Kidney (tissue), 14 donors: ENCODE results near the gene FBXO33. TPM values are rescaled to one million over a fixed set of nuclear protein-coding genes. Genes with fewer than 3 reads are reported as not detected.

ENCODE experiments used
- DNase-seq, 5 donors: peaks; one replicate each; pipeline ENCODE4 v3.0.0-alpha.2; 2013 to 2020
- FAIRE-seq: peaks from 2 replicates; lab custom pipeline; 2012; peaks lifted over from hg19 to GRCh38; lab: Jason Lieb, UNC
- H3K27ac ChIP-seq, 2 donors: one replicate each; pipeline ENCODE4 v1.7.0; 2013; ENCODE audit warnings: low read depth in 2 of 2, low read length in 2 of 2, inconsistent platforms in 1 of 2
- H3K27me3 ChIP-seq: one replicate; pipeline ENCODE4 v1.7.1; 2013; ENCODE audit warnings: low read length, inconsistent platforms; ENCODE audit not compliant: control insufficient read depth, insufficient read depth
- H3K36me3 ChIP-seq, 3 donors: one replicate each; pipeline versions ENCODE4 v1.7.0 to v1.7.1; 2013; ENCODE audit warnings: low read length in 3 of 3, control low read depth in 1 of 3, inconsistent platforms in 1 of 3; ENCODE audit not compliant: insufficient read depth in 3 of 3, control insufficient read depth in 2 of 3
- H3K4me1 ChIP-seq, 3 donors: one replicate each; pipeline versions ENCODE4 v1.7.0 to v1.7.1; 2013; ENCODE audit warnings: low read length in 3 of 3, inconsistent platforms in 1 of 3, low read depth in 1 of 3; ENCODE audit not compliant: control insufficient read depth in 2 of 3, insufficient read depth in 2 of 3
- H3K4me3 ChIP-seq, 3 donors: one replicate each; pipeline versions ENCODE4 v1.7.0 to v1.8.1; 2013; ENCODE audit warnings: low read length in 3 of 3, control low read depth in 1 of 3, inconsistent platforms in 1 of 3
- H3K9ac ChIP-seq, 3 donors: one replicate each; pipeline versions ENCODE4 v1.7.0 to v1.7.1; 2013; ENCODE audit warnings: low read length in 3 of 3, control low read depth in 1 of 3, inconsistent platforms in 1 of 3
- H3K9me3 ChIP-seq, 3 donors: one replicate each; pipeline versions ENCODE4 v1.7.0 to v1.7.1; 2013; ENCODE audit warnings: low read length in 3 of 3, control low read depth in 1 of 3, inconsistent platforms in 1 of 3; ENCODE audit not compliant: control insufficient read depth in 2 of 3, insufficient read depth in 1 of 3
- intact Hi-C: fragments of 100-400 bp; cut with DNase I; formaldehyde crosslinking; loops from one replicate; pipeline ENCODE4 v1.11.1; 2022
- polyA plus RNA-seq: library from polyadenylated mRNA; stranded (reverse); fragments of 350-450 nt; fragmentation: Illumina TruSeq; extraction: RNeasy Lipid Tissue Mini Kit (QIAGEN cat#74804); gene quantifications from one replicate; pipeline ENCODE4 v1.2.3, GENCODE V29; 2014; ENCODE audit warnings: low read depth, low replicate concordance; ENCODE audit not compliant: insufficient read depth
- total RNA-seq: library from RNA; stranded (reverse); fragmentation: NEBNext Ultra II Directional; extraction: Animal tissue kit (Norgen Biotek cat#: 25700); gene quantifications from one replicate; pipeline ENCODE4 v1.2.1, GENCODE V29; 2021
- TF ChIP-seq, protein P1 (sequence below): IDR thresholded peaks from 3 replicates; pipeline ENCODE4 v1.5.1; 2012; ENCODE audit warnings: mild to moderate bottlenecking, moderate library complexity, borderline replicate concordance; ENCODE audit not compliant: insufficient read depth; ENCODE audit errors: extremely low read depth
- donor health status: control.
- donor health status: control.
- donor health status: control.
- donor health status: control.
- donor health status: control.
- donor health status: DM: yes; HTN: yes; CAD: no.
- donor health status: Normal renal cell carcinoma (clear cell type).

FBXO33 gene
- total and polyA plus RNA-seq, 2 donors from 2014 or later: 6.5 to 11.2 TPM

DNA sequence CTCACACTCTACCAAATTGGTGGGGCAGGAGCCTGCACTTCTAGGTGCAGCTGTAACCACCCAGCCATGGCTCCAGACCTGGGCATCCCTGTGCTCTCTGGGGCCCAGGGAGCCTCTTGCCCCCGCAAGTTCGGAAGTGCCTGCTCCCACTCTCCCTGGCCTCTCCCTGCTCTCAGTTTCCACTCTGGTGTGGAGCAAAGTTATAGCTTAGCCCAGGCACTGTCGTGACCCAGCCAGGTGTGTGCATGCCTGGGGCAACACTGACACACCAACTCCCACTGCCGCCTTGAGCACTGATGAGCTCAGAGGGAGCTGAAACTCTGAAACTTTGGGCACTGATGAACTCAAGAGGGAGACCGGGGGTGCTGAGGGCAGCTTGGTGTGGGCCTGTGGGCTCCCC, 8.7 kb upstream of the FBXO33 start:
- FAIRE-seq: no peak
- H3K4me1 ChIP-seq: no peaks in the 10 kb centered on the region
- no peak for DNase-seq
- no peak overlapping the region for H3K9ac ChIP-seq
- no peaks in the 10 kb centered on the region for H3K36me3 ChIP-seq
- TF ChIP-seq, protein P1, sequence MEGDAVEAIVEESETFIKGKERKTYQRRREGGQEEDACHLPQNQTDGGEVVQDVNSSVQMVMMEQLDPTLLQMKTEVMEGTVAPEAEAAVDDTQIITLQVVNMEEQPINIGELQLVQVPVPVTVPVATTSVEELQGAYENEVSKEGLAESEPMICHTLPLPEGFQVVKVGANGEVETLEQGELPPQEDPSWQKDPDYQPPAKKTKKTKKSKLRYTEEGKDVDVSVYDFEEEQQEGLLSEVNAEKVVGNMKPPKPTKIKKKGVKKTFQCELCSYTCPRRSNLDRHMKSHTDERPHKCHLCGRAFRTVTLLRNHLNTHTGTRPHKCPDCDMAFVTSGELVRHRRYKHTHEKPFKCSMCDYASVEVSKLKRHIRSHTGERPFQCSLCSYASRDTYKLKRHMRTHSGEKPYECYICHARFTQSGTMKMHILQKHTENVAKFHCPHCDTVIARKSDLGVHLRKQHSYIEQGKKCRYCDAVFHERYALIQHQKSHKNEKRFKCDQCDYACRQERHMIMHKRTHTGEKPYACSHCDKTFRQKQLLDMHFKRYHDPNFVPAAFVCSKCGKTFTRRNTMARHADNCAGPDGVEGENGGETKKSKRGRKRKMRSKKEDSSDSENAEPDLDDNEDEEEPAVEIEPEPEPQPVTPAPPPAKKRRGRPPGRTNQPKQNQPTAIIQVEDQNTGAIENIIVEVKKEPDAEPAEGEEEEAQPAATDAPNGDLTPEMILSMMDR: no peak
- no peak overlapping the region for H3K4me3 ChIP-seq
- no peaks in the 10 kb centered on the region for H3K9me3 ChIP-seq
- intact Hi-C loops: no loop called here
- H3K27ac ChIP-seq: no peak overlapping the region
- H3K27me3 ChIP-seq: no peaks in the 10 kb centered on the region

DNA sequence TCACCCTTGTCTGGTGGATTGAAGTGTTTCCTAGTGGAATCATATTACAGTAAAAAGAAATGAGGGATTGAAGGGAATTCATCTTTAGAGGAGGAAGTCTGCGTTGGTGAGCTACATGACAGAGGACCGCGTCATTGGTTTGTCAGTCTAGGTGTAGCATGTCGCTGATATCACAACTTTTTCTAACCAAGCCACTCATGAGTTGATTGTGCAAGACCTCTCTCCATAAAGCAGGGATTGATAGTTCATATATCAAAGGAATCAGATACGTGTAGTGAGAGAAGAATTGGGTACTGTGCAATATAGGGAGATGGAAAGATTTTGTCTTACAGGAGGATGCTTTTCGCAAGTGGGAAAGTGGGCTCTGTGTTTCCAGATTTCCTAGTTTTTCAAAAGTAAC, 3.0 kb upstream of the FBXO33 start:
- TF ChIP-seq, protein P1: no peak
- intact Hi-C loops: no loop called here
- H3K4me1 ChIP-seq: peaks cover 0 to 3% (median 1%) of the 10 kb centered on the region in 3 donors
- no peaks in the 10 kb centered on the region for H3K27me3 ChIP-seq
- no peaks in the 10 kb centered on the region for H3K9me3 ChIP-seq
- no peaks in the 10 kb centered on the region for H3K36me3 ChIP-seq
- DNase-seq: no peak
- no peak overlapping the region for H3K4me3 ChIP-seq
- H3K27ac ChIP-seq: no peak overlapping the region
- FAIRE-seq: no peak
- H3K9ac ChIP-seq: no peak overlapping the region

DNA sequence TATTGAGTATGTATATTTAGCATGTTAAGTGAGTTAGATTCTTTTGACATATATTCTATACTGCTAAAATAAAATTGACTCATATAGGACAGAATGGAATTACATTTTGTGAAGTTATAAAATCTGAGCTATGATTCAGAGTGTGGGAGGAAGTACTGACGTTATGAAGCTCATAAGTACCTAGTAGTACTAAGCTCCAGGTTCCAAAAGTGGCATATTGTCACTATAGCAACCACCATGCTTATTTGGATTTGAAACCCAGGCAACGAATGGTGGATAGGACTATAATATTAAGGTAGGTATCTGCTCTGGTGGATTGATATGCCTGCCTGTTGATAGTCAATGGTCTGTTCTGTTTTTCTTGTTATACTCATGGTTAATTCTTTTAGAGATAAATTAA, 2.2 kb upstream of the FBXO33 start:
- Histone ChIP-seq H3K9me3 (no peaks in the 10 kb centered on the region), H3K27ac (no peak overlapping the region), H3K4me1 (peaks cover 5 to 7% (median 5%) of the 10 kb centered on the region in 3 donors), H3K4me3 (no peak overlapping the region), H3K27me3 (no peaks in the 10 kb centered on the region), H3K36me3 (no peaks in the 10 kb centered on the region), H3K9ac (no peak overlapping the region)
- intact Hi-C loops: no loop called here
- DNase-seq (no peak), FAIRE-seq (no peak)
- TF ChIP-seq, protein P1: no peak

DNA sequence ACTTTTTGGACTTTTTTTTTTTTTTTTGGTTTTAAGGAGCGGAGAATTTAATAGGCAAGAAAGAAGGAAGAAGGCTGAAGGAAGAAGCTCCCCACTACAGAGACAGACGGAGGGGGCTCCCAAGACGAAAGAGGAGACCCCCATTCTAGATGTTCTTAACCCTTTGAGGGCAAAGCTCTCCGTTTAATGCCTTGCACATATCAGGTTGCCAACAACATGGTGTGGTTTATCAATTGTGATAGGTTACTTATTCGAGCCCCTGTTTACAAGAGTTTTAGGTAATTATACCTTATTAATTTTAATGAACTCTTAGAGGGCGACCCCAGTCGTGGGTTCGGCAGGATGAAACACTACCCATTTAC, 1.2 kb upstream of the FBXO33 start:
- TF ChIP-seq, protein P1: no peak
- Histone ChIP-seq H3K4me3 (peak overlapping the region; percentile 80 to 94 (median 92)), H3K9ac (peak overlapping the region; percentile 86 to 93 (median 91)), H3K27ac (peak overlapping the region; percentile 90 to 98), H3K4me1 (peaks cover 5 to 12% (median 5%) of the 10 kb centered on the region in 3 donors), H3K9me3 (no peaks in the 10 kb centered on the region), H3K36me3 (no peaks in the 10 kb centered on the region), H3K27me3 (no peaks in the 10 kb centered on the region)
- DNase-seq (no peak), FAIRE-seq (no peak)
- intact Hi-C loops: no loop called here
